ENCODE data around the gene KRTAP4-9. TPM values are rescaled to one million over a fixed set of nuclear protein-coding genes. Genes with fewer than 3 reads are reported as not detected.
"Not testable (repeated sequence)": the region's sequence is repeated elsewhere in the genome, so short reads cannot be mapped to it uniquely, and the experiment has no call there.

The KRTAP4-9 gene
- total RNA-seq (not detected), total RNA-seq (0 reads per million in 2 donors)

GRCh38 chr17:41105347-41105746 lies at the start of gene KRTAP4-9:
TSS of gene KRTAP4-9 (plus strand) at chr17:41105389. CDS start at chr17:41105389, 0 bp downstream.
- not testable (repeated sequence) for DNase-seq; ATAC-seq; H3K4me3 Mint-ChIP-seq; H3K9me3 ChIP-seq (ENCODE audit: control insufficient read depth, low read length, poor library complexity, severe bottlenecking); H3K36me3 Mint-ChIP-seq (ENCODE audit: low read depth); H3K27me3 Mint-ChIP-seq; H3K27ac Mint-ChIP-seq
- peaks cover 12% of the 10 kb centered on the region for H3K4me1 Mint-ChIP-seq

GRCh38 chr17:41057547-41057946 lies 47.6 kb upstream of the KRTAP4-9 start:
- no peak overlapping the region for H3K27ac Mint-ChIP-seq

DNA sequence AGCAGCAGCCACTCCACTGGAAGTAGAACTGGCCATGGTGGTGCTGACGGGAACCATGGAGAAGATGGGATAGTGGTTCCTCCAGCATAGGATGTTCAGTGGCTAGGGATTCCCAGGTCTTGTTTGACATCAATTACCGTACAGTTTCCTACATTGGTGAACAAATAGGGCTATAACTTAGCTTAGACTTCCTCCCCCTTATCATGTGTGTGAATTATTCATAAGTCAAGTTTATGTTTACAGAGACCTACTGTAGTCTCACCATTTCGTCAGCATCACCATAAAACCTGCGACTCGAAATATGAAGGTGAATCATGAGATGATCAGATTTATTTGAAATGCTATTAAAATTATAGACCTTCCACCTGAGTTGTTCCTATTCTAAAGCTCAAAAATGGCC lies 46.4 kb upstream of the KRTAP4-9 start:
- Mint-ChIP-seq H3K27ac (no peak overlapping the region), H3K4me3 (no peak overlapping the region), H3K4me1 (peaks cover 4% of the 10 kb centered on the region), H3K36me3 (ENCODE audit: low read depth) (peaks cover 3% of the 10 kb centered on the region), H3K27me3 (peaks cover 42% of the 10 kb centered on the region)
- DNase-seq (no peak), ATAC-seq (no peak)
- H3K9me3 ChIP-seq (ENCODE audit: control insufficient read depth, low read length, poor library complexity, severe bottlenecking), result no peaks in the 10 kb centered on the region

More at GRCh38 chr17:41057547-41057946, 47.6 kb upstream of the KRTAP4-9 start:
- Mint-ChIP-seq H3K27me3 (peaks cover 42% of the 10 kb centered on the region), H3K36me3 (ENCODE audit: low read depth) (peaks cover 3% of the 10 kb centered on the region), H3K4me3 (no peak overlapping the region), H3K4me1 (peaks cover 4% of the 10 kb centered on the region)
- DNase-seq (no peak), ATAC-seq (no peak)
- H3K9me3 ChIP-seq (ENCODE audit: control insufficient read depth, low read length, poor library complexity, severe bottlenecking), result no peaks in the 10 kb centered on the region

DNA sequence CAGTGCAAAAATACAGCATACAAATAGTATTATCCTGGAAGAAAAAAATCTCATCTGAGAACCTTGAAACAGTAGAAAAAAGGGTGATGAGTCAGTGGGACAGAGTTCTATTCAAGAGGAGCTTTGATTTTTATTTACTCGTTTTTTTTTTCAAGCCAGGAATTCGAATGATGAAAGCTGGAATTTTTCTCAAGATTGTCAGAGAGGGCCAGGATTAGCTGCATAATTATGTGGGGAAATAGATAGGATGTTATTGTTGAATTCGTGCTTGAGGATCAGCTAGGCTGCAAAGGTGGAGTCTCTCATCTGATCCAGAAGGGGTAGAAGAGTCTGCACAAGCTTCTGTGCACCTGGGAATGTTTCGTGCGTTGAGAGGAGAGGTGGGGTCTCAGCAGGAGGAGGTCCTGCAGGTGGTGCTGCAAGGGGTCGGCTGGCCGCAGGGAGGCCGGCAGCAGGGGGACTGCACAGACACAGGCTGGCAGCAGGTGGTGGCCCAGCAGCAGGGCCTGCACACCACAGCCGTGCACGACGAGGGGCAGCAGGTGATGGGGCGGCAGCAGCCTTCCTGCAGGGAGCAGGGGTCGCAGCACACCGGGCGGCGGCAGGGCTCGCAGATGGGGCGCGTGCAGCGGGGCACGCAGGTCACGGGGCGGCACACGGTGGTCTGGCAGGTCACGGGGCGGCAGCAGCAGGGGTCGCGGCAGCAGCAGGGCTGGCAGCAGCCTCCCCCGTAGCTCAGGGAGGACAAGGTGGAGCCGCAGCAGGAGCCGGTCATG lies 45.7 kb upstream of the KRTAP4-9 start:
- peaks cover 42% of the 10 kb centered on the region for H3K27me3 Mint-ChIP-seq
- not testable (repeated sequence) for DNase-seq; H3K36me3 Mint-ChIP-seq (ENCODE audit: low read depth); ATAC-seq; H3K4me3 Mint-ChIP-seq; H3K27ac Mint-ChIP-seq; H3K9me3 ChIP-seq (ENCODE audit: control insufficient read depth, low read length, poor library complexity, severe bottlenecking); H3K4me1 Mint-ChIP-seq

GRCh38 chr17:41060052-41060604 lies 45.1 kb upstream of the KRTAP4-9 start, which contains the start of gene KRTAP2-3:
TSS of gene KRTAP2-3 (minus strand) at chr17:41060114. CDS start at chr17:41060050, 64 bp downstream.
- no peaks in the 10 kb centered on the region for H3K9me3 ChIP-seq (ENCODE audit: control insufficient read depth, low read length, poor library complexity, severe bottlenecking)
- ATAC-seq, result no peak
- Mint-ChIP-seq H3K4me1 (peaks cover 4% of the 10 kb centered on the region), H3K4me3 (no peak within 1 kb of the TSS), H3K27me3 (peaks cover 42% of the 10 kb centered on the region), H3K27ac (no peak within 1 kb of the TSS), H3K36me3 (ENCODE audit: low read depth) (peaks cover 3% of the 10 kb centered on the region)
- no peak for DNase-seq

- H3K9me3 ChIP-seq (ENCODE audit: control insufficient read depth, low read length, poor library complexity, severe bottlenecking), result no peaks in the 10 kb centered on the region
- ATAC-seq, result no peak
- Mint-ChIP-seq H3K4me1 (peaks cover 4% of the 10 kb centered on the region), H3K27ac (no peak overlapping the region), H3K27me3 (peaks cover 49% of the 10 kb centered on the region), H3K4me3 (no peak overlapping the region), H3K36me3 (ENCODE audit: low read depth) (peaks cover 3% of the 10 kb centered on the region)
- no peak for DNase-seq
Measured at GRCh38 chr17:41061964-41062363, 43.2 kb upstream of the KRTAP4-9 start.

- DNase-seq, result no peak
- no peaks in the 10 kb centered on the region for H3K9me3 ChIP-seq (ENCODE audit: control insufficient read depth, low read length, poor library complexity, severe bottlenecking)
- ATAC-seq, result no peak
- Mint-ChIP-seq H3K36me3 (ENCODE audit: low read depth) (peaks cover 3% of the 10 kb centered on the region), H3K4me3 (no peak overlapping the region), H3K27ac (no peak overlapping the region), H3K27me3 (peaks cover 42% of the 10 kb centered on the region), H3K4me1 (peaks cover 4% of the 10 kb centered on the region)
Measured at GRCh38 chr17:41063449-41063848, 41.7 kb upstream of the KRTAP4-9 start.

- no peak for ATAC-seq
- peaks cover 34% of the 10 kb centered on the region for H3K27me3 Mint-ChIP-seq
Measured at GRCh38 chr17:41064301-41064700, 40.9 kb upstream of the KRTAP4-9 start.

DNA sequence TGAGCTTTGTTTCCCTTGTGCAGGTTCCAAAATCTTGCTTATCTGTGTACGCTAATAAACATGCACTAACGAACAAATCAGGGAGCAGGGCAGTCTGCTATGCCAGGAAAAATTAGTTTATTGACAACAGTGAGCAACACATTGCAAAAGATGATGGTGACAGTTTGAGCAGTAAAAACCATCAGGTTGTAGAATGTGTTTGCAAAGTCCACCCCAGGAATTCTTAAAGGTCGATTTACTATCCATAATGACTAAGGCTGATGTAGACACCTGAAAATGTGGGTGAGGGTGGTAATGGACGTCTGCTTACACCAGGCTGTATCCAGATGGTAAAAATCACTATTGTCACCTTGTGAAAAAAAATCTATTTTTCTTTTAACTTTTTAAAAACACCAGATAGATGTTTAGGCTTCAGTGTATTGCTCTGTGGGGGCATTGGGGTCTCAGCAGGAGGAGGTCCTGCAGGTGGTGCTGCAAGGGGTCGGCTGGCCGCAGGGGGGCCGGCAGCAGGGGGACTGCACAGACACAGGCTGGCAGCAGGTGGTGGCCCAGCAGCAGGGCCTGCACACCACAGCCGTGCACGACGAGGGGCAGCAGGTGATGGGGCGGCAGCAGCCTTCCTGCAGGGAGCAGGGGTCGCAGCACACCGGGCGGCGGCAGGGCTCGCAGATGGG lies 40.0 kb upstream of the KRTAP4-9 start:
- not testable (repeated sequence) for H3K4me1 Mint-ChIP-seq; H3K4me3 Mint-ChIP-seq; H3K27ac Mint-ChIP-seq; H3K36me3 Mint-ChIP-seq (ENCODE audit: low read depth); ATAC-seq; DNase-seq; H3K9me3 ChIP-seq (ENCODE audit: control insufficient read depth, low read length, poor library complexity, severe bottlenecking)
- peaks cover 27% of the 10 kb centered on the region for H3K27me3 Mint-ChIP-seq

More at GRCh38 chr17:41064301-41064700, 40.9 kb upstream of the KRTAP4-9 start:
- H3K4me1 Mint-ChIP-seq, result peaks cover 2% of the 10 kb centered on the region
- DNase-seq, result no peak
- no peaks in the 10 kb centered on the region for H3K9me3 ChIP-seq (ENCODE audit: control insufficient read depth, low read length, poor library complexity, severe bottlenecking)
- no peak overlapping the region for H3K27ac Mint-ChIP-seq
- H3K4me3 Mint-ChIP-seq, result no peak overlapping the region
- H3K36me3 Mint-ChIP-seq (ENCODE audit: low read depth), result peaks cover 2% of the 10 kb centered on the region

- DNase-seq, result no peak
- Mint-ChIP-seq H3K4me1 (no peaks in the 10 kb centered on the region), H3K27ac (no peak within 1 kb of the TSS), H3K27me3 (peaks cover 18% of the 10 kb centered on the region), H3K36me3 (ENCODE audit: low read depth) (no peaks in the 10 kb centered on the region), H3K4me3 (no peak within 1 kb of the TSS)
- no peaks in the 10 kb centered on the region for H3K9me3 ChIP-seq (ENCODE audit: control insufficient read depth, low read length, poor library complexity, severe bottlenecking)
- ATAC-seq, result no peak
Measured at GRCh38 chr17:41065829-41066624, 39.2 kb upstream of the KRTAP4-9 start, which contains the start of gene KRTAP2-4. TSS of gene KRTAP2-4 (minus strand) at chr17:41065879. CDS start at chr17:41065845, 34 bp downstream.

- no peaks in the 10 kb centered on the region for H3K9me3 ChIP-seq (ENCODE audit: control insufficient read depth, low read length, poor library complexity, severe bottlenecking)
- H3K27me3 Mint-ChIP-seq, result peaks cover 12% of the 10 kb centered on the region
- ATAC-seq (no peak), DNase-seq (no peak)
- peaks cover 3% of the 10 kb centered on the region for H3K4me1 Mint-ChIP-seq
- H3K36me3 Mint-ChIP-seq (ENCODE audit: low read depth), result no peaks in the 10 kb centered on the region
- no peak overlapping the region for H3K4me3 Mint-ChIP-seq
- no peak overlapping the region for H3K27ac Mint-ChIP-seq
Measured at GRCh38 chr17:41067281-41067680, 37.9 kb upstream of the KRTAP4-9 start.

GRCh38 chr17:41069031-41069430 lies 36.2 kb upstream of the KRTAP4-9 start:
- no peak for ATAC-seq
- DNase-seq, result no peak
- H3K27me3 Mint-ChIP-seq, result peaks cover 14% of the 10 kb centered on the region
- no peaks in the 10 kb centered on the region for H3K36me3 Mint-ChIP-seq (ENCODE audit: low read depth)
- H3K4me1 Mint-ChIP-seq, result peaks cover 3% of the 10 kb centered on the region
- no peak overlapping the region for H3K4me3 Mint-ChIP-seq
- H3K9me3 ChIP-seq (ENCODE audit: control insufficient read depth, low read length, poor library complexity, severe bottlenecking), result no peaks in the 10 kb centered on the region
- no peak overlapping the region for H3K27ac Mint-ChIP-seq
